Panc1 (cell line): Measurements from ENCODE around the gene GTF2E1. TPM values are rescaled to one million over a fixed set of nuclear protein-coding genes. Genes with fewer than 3 reads are reported as not detected.

Source experiments
- ATAC-seq: fragments of 200-7000 bp; cut with Tn5 transposase; 2 replicates; pipeline ENCODE4 v1.9.1; 2020; ENCODE audit warnings: mild to moderate bottlenecking, moderate library complexity
- BruUV-seq: library from RNA; stranded (reverse); fragments of 400-500 nt; replicated peaks from 2 replicates; lab custom pipeline; 2021; lab: Mats Ljungman, UMichigan
- CTCF ChIA-PET: fragments of 300-600 bp; sonication (Branson Sonifier 250); formaldehyde crosslinking; loops from one replicate; lab custom pipeline; 2022; ENCODE audit warnings: antibody characterized with exemption; lab: Charles Lee
- POLR2A ChIA-PET: fragments of 300-600 bp; sonication (Branson Sonifier 250); formaldehyde crosslinking; loops from one replicate; lab custom pipeline; 2022; ENCODE audit warnings: antibody characterized with exemption; lab: Charles Lee
- DNase-seq: peaks from one replicate; pipeline ENCODE4 v3.0.0-alpha.2; 2010; ENCODE audit warnings: low read depth, low spot score
- H3K27ac ChIP-seq: 2 replicates; pipeline ENCODE4 v1.5.1; 2011; ENCODE audit warnings: mild to moderate bottlenecking, low read length, inconsistent platforms
- H3K27me3 ChIP-seq: fragments of 200-500 bp; sonication (Bioruptor generic); 2 replicates; pipeline ENCODE4 v1.6.0; 2014; ENCODE audit warnings: low read length, inconsistent platforms; ENCODE audit not compliant: control insufficient read depth, insufficient read depth
- H3K36me3 ChIP-seq: fragments of 200-500 bp; sonication (Bioruptor generic); 2 replicates; pipeline ENCODE4 v1.5.1; 2014; ENCODE audit warnings: inconsistent platforms, mild to moderate bottlenecking, low read length, moderate library complexity; ENCODE audit not compliant: control insufficient read depth, insufficient read depth
- H3K4me1 ChIP-seq: 2 replicates; pipeline ENCODE4 v1.5.1; 2011; ENCODE audit warnings: inconsistent platforms, mild to moderate bottlenecking, low read length, moderate library complexity; ENCODE audit not compliant: control insufficient read depth, insufficient read depth
- H3K4me3 ChIP-seq, 2 experiments: 2 replicates each; pipeline ENCODE4 v1.5.1; 2011 to 2012; ENCODE audit warnings: low read depth in 2 of 2, low read length in 2 of 2, mild to moderate bottlenecking in 2 of 2, inconsistent platforms in 1 of 2, moderate library complexity in 1 of 2
- H3K9me3 ChIP-seq: fragments of 200-500 bp; sonication (Bioruptor generic); 2 replicates; pipeline ENCODE4 v1.5.1; 2014; ENCODE audit warnings: low read depth, mild to moderate bottlenecking, inconsistent platforms, low read length, moderate library complexity; ENCODE audit not compliant: control insufficient read depth, insufficient read depth
- POLR2AphosphoS5 ChIP-seq: IDR thresholded peaks from 2 replicates; pipeline ENCODE4 v1.6.1; 2012; ENCODE audit warnings: mild to moderate bottlenecking, low read depth, low read length, moderate library complexity
- REST ChIP-seq, 2 experiments: IDR thresholded peaks; 2 replicates each; pipeline ENCODE4 v1.6.1; 2011 to 2012; ENCODE audit warnings: low read depth in 2 of 2, control low read depth in 1 of 2, low read length in 1 of 2, mild to moderate bottlenecking in 1 of 2, moderate library complexity in 1 of 2; ENCODE audit not compliant: insufficient read depth in 1 of 2
- SIN3A ChIP-seq: IDR thresholded peaks from 2 replicates; pipeline ENCODE4 v1.6.1; 2012; ENCODE audit warnings: low read depth, mild to moderate bottlenecking, low read length, moderate library complexity, borderline replicate concordance; ENCODE audit not compliant: insufficient read depth
- TCF7L2 ChIP-seq: IDR thresholded peaks from 2 replicates; pipeline ENCODE4 v1.6.1; 2011; ENCODE audit warnings: mild to moderate bottlenecking, low read depth, low read length, inconsistent platforms
- in situ Hi-C: cut with HindIII; loops from 2 replicates; pipeline ENCODE4 v1.10.0; 2016; ENCODE audit warnings: low sequenced_read_pairs, low pct_unique_long_range_greater_than_20kb
- intact Hi-C: fragments of 100-400 bp; cut with micrococcal nuclease; formaldehyde crosslinking; loops from one replicate; pipeline ENCODE4 v1.10.0; 2022; ENCODE audit not compliant: unreplicated experiment
- total RNA-seq: library from RNA; stranded (reverse); gene quantifications from one replicate; pipeline ENCODE4 v1.2.1, GENCODE V29; 2021; ENCODE audit not compliant: unreplicated experiment
- TF ChIP-seq, protein P1 (sequence below): fragments of 450-650 bp; IDR thresholded peaks from 2 replicates; pipeline ENCODE4 v1.5.1; 2017; ENCODE audit warnings: mild to moderate bottlenecking

Gene GTF2E1
- total RNA-seq, 1 experiment from 2014 or later = 32.0 TPM

- Histone ChIP-seq H3K27ac (no peak overlapping the region), H3K9me3 (no peaks in the 10 kb centered on the region), H3K4me3 (no peak overlapping the region), H3K36me3 (no peaks in the 10 kb centered on the region), H3K4me1 (no peaks in the 10 kb centered on the region), H3K27me3 (no peaks in the 10 kb centered on the region; the same call in 1 of the 2 replicates)
- CTCF ChIA-PET = no interaction called here
- no peak for TF ChIP-seq POLR2AphosphoS5
- TF ChIP-seq, protein P1, sequence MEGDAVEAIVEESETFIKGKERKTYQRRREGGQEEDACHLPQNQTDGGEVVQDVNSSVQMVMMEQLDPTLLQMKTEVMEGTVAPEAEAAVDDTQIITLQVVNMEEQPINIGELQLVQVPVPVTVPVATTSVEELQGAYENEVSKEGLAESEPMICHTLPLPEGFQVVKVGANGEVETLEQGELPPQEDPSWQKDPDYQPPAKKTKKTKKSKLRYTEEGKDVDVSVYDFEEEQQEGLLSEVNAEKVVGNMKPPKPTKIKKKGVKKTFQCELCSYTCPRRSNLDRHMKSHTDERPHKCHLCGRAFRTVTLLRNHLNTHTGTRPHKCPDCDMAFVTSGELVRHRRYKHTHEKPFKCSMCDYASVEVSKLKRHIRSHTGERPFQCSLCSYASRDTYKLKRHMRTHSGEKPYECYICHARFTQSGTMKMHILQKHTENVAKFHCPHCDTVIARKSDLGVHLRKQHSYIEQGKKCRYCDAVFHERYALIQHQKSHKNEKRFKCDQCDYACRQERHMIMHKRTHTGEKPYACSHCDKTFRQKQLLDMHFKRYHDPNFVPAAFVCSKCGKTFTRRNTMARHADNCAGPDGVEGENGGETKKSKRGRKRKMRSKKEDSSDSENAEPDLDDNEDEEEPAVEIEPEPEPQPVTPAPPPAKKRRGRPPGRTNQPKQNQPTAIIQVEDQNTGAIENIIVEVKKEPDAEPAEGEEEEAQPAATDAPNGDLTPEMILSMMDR = no peak
- TF ChIP-seq SIN3A = no peak
- no peak for TF ChIP-seq REST (IDR thresholded peaks at IDR 0.05; ENCODE audit: insufficient read depth in 1 of 2, low read depth in 2 of 2, low read length in 1 of 2)
- no peak for TF ChIP-seq TCF7L2
- BruUV-seq = no TSS peak
- POLR2A ChIA-PET = no interaction called here
- intact Hi-C loops = no loop called here
- DNase-seq (no peak), ATAC-seq (no peak)
- in situ Hi-C loops = no loop called here
Measured at GRCh38 chr3:120828796-120829195, 86.3 kb downstream of the GTF2E1 start.

- in situ Hi-C loops (no loop called here), intact Hi-C loops (no loop called here)
- ChIA-PET POLR2A (no interaction called here), CTCF (no interaction called here)
- H3K27ac ChIP-seq = no peak overlapping the region
- no peak overlapping the region for H3K4me3 ChIP-seq
- TF ChIP-seq REST (IDR thresholded peaks at IDR 0.05; ENCODE audit: insufficient read depth in 1 of 2, low read depth in 2 of 2, low read length in 1 of 2) (no peak), SIN3A (no peak)
- no peak for DNase-seq
- no peaks in the 10 kb centered on the region; the same call in 1 of the 2 replicates for H3K27me3 ChIP-seq
- H3K4me1 ChIP-seq = no peaks in the 10 kb centered on the region
- no peaks in the 10 kb centered on the region for H3K36me3 ChIP-seq
- no peaks in the 10 kb centered on the region for H3K9me3 ChIP-seq
- no peak for ATAC-seq
- BruUV-seq = no TSS peak
Measured at GRCh38 chr3:120831066-120831465, 88.5 kb downstream of the GTF2E1 start.

Other genes starting within 250 kb of the GTF2E1 start
- 208 TPM for gene NDUFB4, start 146.4 kb upstream of the GTF2E1 start, total RNA-seq
- 0.59 TPM for gene HGD, start 60.5 kb upstream of the GTF2E1 start, total RNA-seq
- gene RABL3, start 228 bp upstream of the GTF2E1 start, total RNA-seq = 15.8 TPM
- gene STXBP5L, start 165.5 kb downstream of the GTF2E1 start, total RNA-seq = 0.05 TPM